ENCODE data around the gene PRSS56. TPM values are rescaled to one million over a fixed set of nuclear protein-coding genes. Genes with fewer than 3 reads are reported as not detected.

Gene PRSS56
- polyA plus RNA-seq, 1 donor from 2014 or later: 0.16 TPM

DNA sequence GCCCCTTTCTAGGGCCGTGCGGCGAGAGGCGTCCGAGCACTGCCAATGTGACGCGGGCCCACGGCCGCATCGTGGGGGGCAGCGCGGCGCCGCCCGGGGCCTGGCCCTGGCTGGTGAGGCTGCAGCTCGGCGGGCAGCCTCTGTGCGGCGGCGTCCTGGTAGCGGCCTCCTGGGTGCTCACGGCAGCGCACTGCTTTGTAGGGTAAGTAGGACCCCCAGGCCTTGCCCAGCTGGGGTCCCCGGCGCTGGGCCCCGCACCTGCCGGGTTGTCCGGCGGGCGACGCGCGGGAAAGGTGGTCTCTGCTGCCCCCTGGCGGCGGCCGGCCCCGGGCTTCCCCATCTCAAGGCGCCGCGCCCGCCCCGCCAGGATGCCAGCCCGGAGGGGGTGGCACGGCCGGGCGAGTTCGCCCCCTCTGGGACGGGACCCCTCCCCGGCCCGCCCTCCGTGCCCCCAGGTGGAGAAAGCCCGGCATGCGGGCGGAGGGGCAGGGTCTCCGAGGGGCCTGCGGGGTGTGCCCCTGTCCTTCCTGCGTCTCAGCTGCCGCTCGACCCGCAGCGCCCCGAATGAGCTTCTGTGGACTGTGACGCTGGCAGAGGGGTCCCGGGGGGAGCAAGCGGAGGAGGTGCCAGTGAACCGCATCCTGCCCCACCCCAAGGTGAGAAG, 1.9 kb downstream of the PRSS56 start:
- Histone ChIP-seq H4K20me1 (ENCODE audit: insufficient read depth) (no peaks in the 10 kb centered on the region), H3K9ac (ENCODE audit: low read length) (peak overlapping the region; percentile 45), H3K27me3 (ENCODE audit: insufficient read depth, low read depth, low read length) (peaks cover 28% of the 10 kb centered on the region), H3K36me3 (ENCODE audit: insufficient read depth, low read length) (no peaks in the 10 kb centered on the region), H3K4me3 (ENCODE audit: low read length) (peak overlapping the region; percentile 60), H3K9me3 (ENCODE audit: low read length) (no peaks in the 10 kb centered on the region), H3K9me2 (ENCODE audit: insufficient read depth, low read length) (no peaks in the 10 kb centered on the region), H3K27ac (ENCODE audit: low read length) (no peak overlapping the region), H3F3A (ENCODE audit: insufficient read depth, low read length, poor library complexity, severe bottlenecking) (no peaks in the 10 kb centered on the region), H2AFZ (ENCODE audit: low read depth, low read length) (no peak overlapping the region), H3K4me2 (ENCODE audit: low read length) (peak overlapping the region; percentile 19), H3K79me2 (replicated peaks; ENCODE audit: insufficient read depth, low read length) (no peaks in the 10 kb centered on the region)
- TF ChIP-seq SMC3 (conservative IDR thresholded peaks at IDR 0.05; ENCODE audit: poor library complexity) (peak; percentile 98), MXI1 (conservative IDR thresholded peaks at IDR 0.05; ENCODE audit: poor library complexity, severe bottlenecking) (no peak), RAD21 (conservative IDR thresholded peaks at IDR 0.05) (peak; percentile 97), TAF1 (IDR thresholded peaks at IDR 0.05; ENCODE audit: low read depth) (no peak), POLR2AphosphoS5 (IDR thresholded peaks at IDR 0.05) (no peak), EZH2 (IDR thresholded peaks at IDR 0.05; ENCODE audit: borderline replicate concordance, insufficient read depth, low read length, poor library complexity, severe bottlenecking) (no peak), EP300 (conservative IDR thresholded peaks at IDR 0.05; ENCODE audit: poor library complexity, severe bottlenecking) (no peak)
- TF ChIP-seq, protein P1, sequence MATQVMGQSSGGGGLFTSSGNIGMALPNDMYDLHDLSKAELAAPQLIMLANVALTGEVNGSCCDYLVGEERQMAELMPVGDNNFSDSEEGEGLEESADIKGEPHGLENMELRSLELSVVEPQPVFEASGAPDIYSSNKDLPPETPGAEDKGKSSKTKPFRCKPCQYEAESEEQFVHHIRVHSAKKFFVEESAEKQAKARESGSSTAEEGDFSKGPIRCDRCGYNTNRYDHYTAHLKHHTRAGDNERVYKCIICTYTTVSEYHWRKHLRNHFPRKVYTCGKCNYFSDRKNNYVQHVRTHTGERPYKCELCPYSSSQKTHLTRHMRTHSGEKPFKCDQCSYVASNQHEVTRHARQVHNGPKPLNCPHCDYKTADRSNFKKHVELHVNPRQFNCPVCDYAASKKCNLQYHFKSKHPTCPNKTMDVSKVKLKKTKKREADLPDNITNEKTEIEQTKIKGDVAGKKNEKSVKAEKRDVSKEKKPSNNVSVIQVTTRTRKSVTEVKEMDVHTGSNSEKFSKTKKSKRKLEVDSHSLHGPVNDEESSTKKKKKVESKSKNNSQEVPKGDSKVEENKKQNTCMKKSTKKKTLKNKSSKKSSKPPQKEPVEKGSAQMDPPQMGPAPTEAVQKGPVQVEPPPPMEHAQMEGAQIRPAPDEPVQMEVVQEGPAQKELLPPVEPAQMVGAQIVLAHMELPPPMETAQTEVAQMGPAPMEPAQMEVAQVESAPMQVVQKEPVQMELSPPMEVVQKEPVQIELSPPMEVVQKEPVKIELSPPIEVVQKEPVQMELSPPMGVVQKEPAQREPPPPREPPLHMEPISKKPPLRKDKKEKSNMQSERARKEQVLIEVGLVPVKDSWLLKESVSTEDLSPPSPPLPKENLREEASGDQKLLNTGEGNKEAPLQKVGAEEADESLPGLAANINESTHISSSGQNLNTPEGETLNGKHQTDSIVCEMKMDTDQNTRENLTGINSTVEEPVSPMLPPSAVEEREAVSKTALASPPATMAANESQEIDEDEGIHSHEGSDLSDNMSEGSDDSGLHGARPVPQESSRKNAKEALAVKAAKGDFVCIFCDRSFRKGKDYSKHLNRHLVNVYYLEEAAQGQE (IDR thresholded peaks at IDR 0.05; ENCODE audit: borderline replicate concordance): no peak
- TF ChIP-seq, protein P2, sequence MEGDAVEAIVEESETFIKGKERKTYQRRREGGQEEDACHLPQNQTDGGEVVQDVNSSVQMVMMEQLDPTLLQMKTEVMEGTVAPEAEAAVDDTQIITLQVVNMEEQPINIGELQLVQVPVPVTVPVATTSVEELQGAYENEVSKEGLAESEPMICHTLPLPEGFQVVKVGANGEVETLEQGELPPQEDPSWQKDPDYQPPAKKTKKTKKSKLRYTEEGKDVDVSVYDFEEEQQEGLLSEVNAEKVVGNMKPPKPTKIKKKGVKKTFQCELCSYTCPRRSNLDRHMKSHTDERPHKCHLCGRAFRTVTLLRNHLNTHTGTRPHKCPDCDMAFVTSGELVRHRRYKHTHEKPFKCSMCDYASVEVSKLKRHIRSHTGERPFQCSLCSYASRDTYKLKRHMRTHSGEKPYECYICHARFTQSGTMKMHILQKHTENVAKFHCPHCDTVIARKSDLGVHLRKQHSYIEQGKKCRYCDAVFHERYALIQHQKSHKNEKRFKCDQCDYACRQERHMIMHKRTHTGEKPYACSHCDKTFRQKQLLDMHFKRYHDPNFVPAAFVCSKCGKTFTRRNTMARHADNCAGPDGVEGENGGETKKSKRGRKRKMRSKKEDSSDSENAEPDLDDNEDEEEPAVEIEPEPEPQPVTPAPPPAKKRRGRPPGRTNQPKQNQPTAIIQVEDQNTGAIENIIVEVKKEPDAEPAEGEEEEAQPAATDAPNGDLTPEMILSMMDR (IDR thresholded peaks at IDR 0.05; ENCODE audit: poor library complexity, severe bottlenecking): peak; percentile 97

DNA sequence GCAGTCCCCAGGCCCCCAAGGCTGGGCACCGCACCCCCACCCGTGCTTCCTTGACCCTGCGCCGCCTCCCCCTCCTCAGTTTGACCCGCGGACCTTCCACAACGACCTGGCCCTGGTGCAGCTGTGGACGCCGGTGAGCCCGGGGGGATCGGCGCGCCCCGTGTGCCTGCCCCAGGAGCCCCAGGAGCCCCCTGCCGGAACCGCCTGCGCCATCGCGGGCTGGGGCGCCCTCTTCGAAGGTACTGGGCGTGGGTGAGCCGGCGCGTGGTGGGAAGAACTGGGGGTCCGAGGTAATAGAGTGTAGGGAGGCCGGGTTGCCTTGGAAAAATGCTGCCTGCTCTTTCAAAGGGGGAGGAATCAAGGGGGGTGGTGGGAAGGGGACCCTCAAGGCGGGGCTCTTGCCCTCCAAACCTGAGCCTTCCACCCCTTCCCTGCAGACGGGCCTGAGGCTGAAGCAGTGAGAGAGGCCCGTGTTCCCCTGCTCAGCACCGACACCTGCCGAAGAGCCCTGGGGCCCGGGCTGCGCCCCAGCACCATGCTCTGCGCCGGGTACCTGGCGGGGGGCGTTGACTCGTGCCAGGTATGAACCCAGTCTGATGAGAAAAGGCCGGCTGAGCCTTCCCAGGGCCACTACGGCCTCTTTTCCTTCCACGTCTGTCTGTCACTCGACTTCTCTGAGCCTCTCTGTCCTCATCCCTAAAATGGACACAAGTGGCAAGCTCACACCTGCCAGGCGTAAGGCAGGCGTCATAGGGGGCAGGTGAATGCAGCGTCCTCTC, 2.6 kb downstream of the PRSS56 start:
- Histone ChIP-seq H3K36me3 (ENCODE audit: insufficient read depth, low read length) (no peaks in the 10 kb centered on the region), H3K4me2 (ENCODE audit: low read length) (peak overlapping the region; percentile 19), H3K9me2 (ENCODE audit: insufficient read depth, low read length) (no peaks in the 10 kb centered on the region), H3K79me2 (replicated peaks; ENCODE audit: insufficient read depth, low read length) (no peaks in the 10 kb centered on the region), H3K9me3 (ENCODE audit: low read length) (no peaks in the 10 kb centered on the region), H4K20me1 (ENCODE audit: insufficient read depth) (no peaks in the 10 kb centered on the region), H3K27ac (ENCODE audit: low read length) (no peak overlapping the region), H3F3A (ENCODE audit: insufficient read depth, low read length, poor library complexity, severe bottlenecking) (no peaks in the 10 kb centered on the region), H3K4me3 (ENCODE audit: low read length) (peak overlapping the region; percentile 60), H3K9ac (ENCODE audit: low read length) (peak overlapping the region; percentile 45), H2AFZ (ENCODE audit: low read depth, low read length) (no peak overlapping the region), H3K27me3 (ENCODE audit: insufficient read depth, low read depth, low read length) (peaks cover 28% of the 10 kb centered on the region)
- TF ChIP-seq, protein P1 (IDR thresholded peaks at IDR 0.05; ENCODE audit: borderline replicate concordance): no peak
- TF ChIP-seq TAF1 (IDR thresholded peaks at IDR 0.05; ENCODE audit: low read depth) (no peak), POLR2AphosphoS5 (IDR thresholded peaks at IDR 0.05) (no peak), RAD21 (conservative IDR thresholded peaks at IDR 0.05) (no peak), SMC3 (conservative IDR thresholded peaks at IDR 0.05; ENCODE audit: poor library complexity) (no peak), MXI1 (conservative IDR thresholded peaks at IDR 0.05; ENCODE audit: poor library complexity, severe bottlenecking) (no peak), EP300 (conservative IDR thresholded peaks at IDR 0.05; ENCODE audit: poor library complexity, severe bottlenecking) (no peak), EZH2 (IDR thresholded peaks at IDR 0.05; ENCODE audit: borderline replicate concordance, insufficient read depth, low read length, poor library complexity, severe bottlenecking) (no peak)
- TF ChIP-seq, protein P2 (IDR thresholded peaks at IDR 0.05; ENCODE audit: poor library complexity, severe bottlenecking): no peak
